BLaER1 (cell line): ENCODE measurements around the gene SOX5.
"Not testable (repeated sequence)": the region's sequence is repeated elsewhere in the genome, so short reads cannot be mapped to it uniquely, and the experiment has no call there.

ENCODE experiments used
- H3K27ac ChIP-seq: shearing (Covaris generic); formaldehyde crosslinking; 2 replicates; pipeline ENCODE4 v1.8.1; 2022
- H3K27me3 ChIP-seq: shearing (Covaris generic); formaldehyde crosslinking; 2 replicates; pipeline ENCODE4 v1.8.1; 2022
- H3K36me3 ChIP-seq: shearing (Covaris generic); formaldehyde crosslinking; 2 replicates; pipeline ENCODE4 v1.8.1; 2022
- H3K4me1 ChIP-seq: shearing (Covaris generic); formaldehyde crosslinking; 2 replicates; pipeline ENCODE4 v1.8.1; 2022
- H3K4me2 ChIP-seq: shearing (Covaris generic); formaldehyde crosslinking; 2 replicates; pipeline ENCODE4 v1.8.1; 2022
- H3K4me3 ChIP-seq: shearing (Covaris generic); formaldehyde crosslinking; 2 replicates; pipeline ENCODE4 v1.8.1; 2022
- H3K9ac ChIP-seq: shearing (Covaris generic); formaldehyde crosslinking; 2 replicates; pipeline ENCODE4 v1.8.1; 2022
- H3K9me3 ChIP-seq: shearing (Covaris generic); formaldehyde crosslinking; 2 replicates; pipeline ENCODE4 v1.8.1; 2022
- H4K20me1 ChIP-seq: shearing (Covaris generic); formaldehyde crosslinking; 2 replicates; pipeline ENCODE4 v1.8.1; 2022
- Cebpa-rat ChIP-seq: shearing (Covaris generic); IDR thresholded peaks from 2 replicates; pipeline ENCODE4 v1.8.1; 2022

The SOX5 gene

DNA sequence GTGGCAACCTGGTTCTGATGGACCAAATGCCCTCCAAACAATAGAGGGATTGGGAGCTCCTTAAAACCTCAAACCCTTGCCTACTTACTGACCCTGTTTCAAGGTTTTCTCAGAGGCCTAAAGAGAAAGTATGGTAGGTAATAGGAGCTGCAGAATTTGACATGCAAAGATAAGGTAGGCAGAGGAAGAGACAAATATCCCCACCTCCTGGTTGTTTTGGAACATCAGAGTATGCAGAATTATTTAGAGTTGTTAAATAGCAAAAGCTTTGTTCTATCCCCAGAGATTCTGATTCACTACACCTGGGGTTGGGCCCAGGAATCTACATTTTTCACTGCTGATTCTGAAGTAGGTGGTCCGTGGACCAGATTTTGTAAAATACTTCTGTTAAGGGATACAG is 421.2 kb downstream of the SOX5 start:
- no peaks in the 10 kb centered on the region for H3K36me3 ChIP-seq
- no peak for TF ChIP-seq Cebpa-rat
- no peaks in the 10 kb centered on the region for H4K20me1 ChIP-seq

DNA sequence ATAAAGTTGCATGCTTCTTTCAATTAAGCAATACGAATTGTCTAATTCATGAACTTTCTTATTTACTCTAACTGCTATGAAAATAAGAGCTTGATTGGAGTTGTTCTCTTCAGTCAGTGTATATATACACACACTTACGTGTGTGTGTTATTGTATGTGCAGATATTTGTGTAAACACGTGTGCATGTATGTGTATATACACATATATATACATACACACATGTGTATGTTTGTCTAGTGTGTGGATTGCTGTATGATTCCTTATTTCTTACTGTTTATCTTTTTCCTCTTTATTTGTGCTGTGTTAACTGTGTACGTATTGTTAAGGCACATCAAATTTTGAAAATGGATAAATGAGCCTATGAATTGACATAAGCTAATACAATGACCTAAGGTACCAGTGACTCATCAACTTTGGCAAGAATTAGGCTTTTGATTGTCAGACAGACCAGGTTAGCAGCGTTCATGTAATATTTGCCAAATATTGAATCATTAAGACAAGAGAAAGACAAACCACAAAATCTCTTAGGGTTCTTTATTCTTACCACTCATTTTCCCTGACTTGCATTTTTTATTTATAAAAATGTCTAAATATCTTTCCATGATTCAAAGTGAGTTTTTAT is 423.9 kb downstream of the SOX5 start:
- Histone ChIP-seq H3K9ac (no peak overlapping the region), H3K36me3 (no peaks in the 10 kb centered on the region), H3K27me3 (no peaks in the 10 kb centered on the region), H3K27ac (no peak overlapping the region), H3K4me3 (no peak overlapping the region), H3K4me1 (peaks cover under 1% of the 10 kb centered on the region; the same call in 1 of the 2 replicates), H3K4me2 (no peak overlapping the region), H3K9me3 (no peaks in the 10 kb centered on the region), H4K20me1 (no peaks in the 10 kb centered on the region)
- TF ChIP-seq Cebpa-rat, result no peak

More for the DNA sequence above, 421.2 kb downstream of the SOX5 start:
- H3K4me2 ChIP-seq, result no peak overlapping the region
- H3K27ac ChIP-seq, result no peak overlapping the region
- H3K9ac ChIP-seq, result no peak overlapping the region
- H3K9me3 ChIP-seq, result no peaks in the 10 kb centered on the region
- H3K27me3 ChIP-seq, result no peaks in the 10 kb centered on the region
- peaks cover 18% of the 10 kb centered on the region for H3K4me1 ChIP-seq
- H3K4me3 ChIP-seq, result no peak overlapping the region

DNA sequence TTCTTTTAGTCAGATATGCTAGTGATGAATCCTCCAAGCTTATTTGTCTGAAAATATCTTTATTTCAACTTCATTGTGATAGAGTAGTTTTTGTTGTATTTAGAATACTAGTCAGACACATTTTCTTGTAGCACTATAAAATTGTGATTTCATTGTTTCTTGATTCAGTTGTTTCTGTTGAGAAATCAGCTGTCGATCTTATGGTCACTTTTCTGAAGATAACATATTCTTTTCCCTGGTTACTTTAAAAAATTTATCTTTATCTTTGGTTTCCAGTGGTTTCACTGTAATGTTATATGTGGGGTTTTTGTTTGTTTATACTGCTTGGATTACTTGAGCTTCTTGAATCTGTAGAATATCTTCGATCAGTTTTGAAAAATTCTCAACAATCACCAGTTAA is 426.1 kb downstream of the SOX5 start:
- no peaks in the 10 kb centered on the region for H3K27me3 ChIP-seq
- no peaks in the 10 kb centered on the region for H3K9me3 ChIP-seq
- no peak overlapping the region for H3K4me2 ChIP-seq
- no peak overlapping the region for H3K4me3 ChIP-seq
- no peak for TF ChIP-seq Cebpa-rat
- H4K20me1 ChIP-seq, result no peaks in the 10 kb centered on the region
- no peaks in the 10 kb centered on the region for H3K36me3 ChIP-seq
- H3K4me1 ChIP-seq, result no peaks in the 10 kb centered on the region
- H3K27ac ChIP-seq, result no peak overlapping the region
- no peak overlapping the region for H3K9ac ChIP-seq

DNA sequence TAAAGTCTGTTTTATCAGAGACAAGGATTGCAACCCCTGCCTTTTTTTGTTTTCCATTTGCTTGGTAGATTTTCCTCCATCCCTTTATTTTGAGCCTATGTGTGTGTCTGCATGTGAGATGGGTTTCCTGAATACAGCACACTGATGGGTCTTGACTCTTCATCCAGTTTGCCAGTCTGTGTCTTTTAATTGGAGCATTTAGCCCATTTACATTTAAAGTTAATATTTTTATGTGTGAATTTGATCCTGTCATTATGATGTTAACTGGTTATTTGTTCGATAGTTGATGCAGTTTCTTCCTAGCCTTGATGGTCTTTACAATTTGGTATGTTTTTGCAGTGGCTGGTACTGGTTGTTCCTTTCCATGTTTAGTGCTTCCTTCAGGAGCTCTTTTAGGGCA is 430.0 kb downstream of the SOX5 start:
- not testable (repeated sequence) for H3K27ac ChIP-seq, H3K27me3 ChIP-seq, H3K36me3 ChIP-seq, H4K20me1 ChIP-seq, H3K4me2 ChIP-seq, H3K4me1 ChIP-seq, H3K9me3 ChIP-seq, H3K9ac ChIP-seq, H3K4me3 ChIP-seq

DNA sequence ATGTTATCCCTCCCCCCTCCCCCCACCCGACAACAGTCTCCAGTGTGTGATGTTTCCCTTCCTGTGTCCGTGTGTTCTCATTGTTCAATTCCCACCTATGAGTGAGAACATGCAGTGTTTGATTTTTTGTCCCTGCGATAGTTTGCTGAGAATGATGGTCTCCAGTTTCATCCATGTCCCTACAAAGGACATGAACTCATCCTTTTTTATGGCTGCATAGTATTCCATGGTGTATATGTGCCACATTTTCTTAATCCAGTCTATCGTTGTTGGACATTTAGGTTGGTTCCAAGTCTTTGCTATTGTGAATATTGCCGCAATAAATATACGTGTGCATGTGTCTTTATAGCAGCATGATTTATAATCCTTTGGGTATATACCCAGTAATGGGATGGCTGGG is 433.7 kb downstream of the SOX5 start:
- H4K20me1 ChIP-seq, result not testable (repeated sequence)

DNA sequence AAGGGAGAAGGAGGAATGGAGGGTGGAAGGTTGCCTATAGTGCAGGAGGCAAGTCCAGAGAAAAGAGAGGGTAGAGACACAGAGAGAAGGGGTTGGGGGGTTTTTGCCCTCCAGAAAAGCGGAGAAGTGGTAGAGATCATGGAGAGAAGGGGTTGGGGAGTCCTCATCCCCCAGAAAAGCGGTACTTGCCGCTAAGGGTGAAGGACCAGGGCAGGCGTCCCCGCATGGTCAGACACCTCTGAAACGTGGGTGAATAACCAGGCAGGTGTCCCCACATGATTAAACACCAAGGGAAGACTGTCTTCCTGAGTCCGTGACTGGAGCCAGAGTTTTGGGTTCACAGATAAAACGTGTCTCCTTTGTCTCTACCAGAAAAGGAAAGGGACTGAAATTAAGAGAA is 439.0 kb downstream of the SOX5 start:
- no peak for TF ChIP-seq Cebpa-rat
- Histone ChIP-seq H4K20me1 (no peaks in the 10 kb centered on the region), H3K9ac (no peak overlapping the region), H3K36me3 (no peaks in the 10 kb centered on the region), H3K4me2 (no peak overlapping the region), H3K9me3 (no peaks in the 10 kb centered on the region), H3K27me3 (no peaks in the 10 kb centered on the region), H3K27ac (no peak overlapping the region), H3K4me3 (no peak overlapping the region), H3K4me1 (no peaks in the 10 kb centered on the region)

More for the DNA sequence above, 433.7 kb downstream of the SOX5 start:
- not testable (repeated sequence) for H3K4me1 ChIP-seq, H3K9me3 ChIP-seq, H3K4me2 ChIP-seq, H3K27me3 ChIP-seq, H3K9ac ChIP-seq, H3K27ac ChIP-seq, H3K36me3 ChIP-seq, H3K4me3 ChIP-seq

DNA sequence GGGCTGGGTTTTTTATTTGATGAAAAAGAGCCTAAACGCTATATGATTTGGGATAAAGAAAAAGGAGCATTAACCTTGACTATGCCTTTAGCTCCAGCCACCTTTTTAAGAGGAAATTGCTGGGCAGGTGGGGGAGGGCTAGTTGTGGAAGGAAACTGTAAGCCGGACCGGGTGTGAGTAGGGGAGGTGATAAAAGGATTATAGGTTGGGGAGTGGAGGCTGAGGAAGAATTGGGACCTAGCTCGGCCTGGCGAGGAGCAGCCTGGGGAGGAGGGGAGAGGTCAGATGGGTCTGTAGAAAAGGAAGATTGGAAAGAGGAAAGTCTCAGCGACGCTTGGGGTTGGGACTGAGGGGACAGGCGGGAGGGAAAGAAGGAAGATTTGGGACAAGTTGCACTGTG is 439.6 kb downstream of the SOX5 start:
- H3K9ac ChIP-seq, H3K4me1 ChIP-seq, H3K4me3 ChIP-seq, H3K36me3 ChIP-seq, H3K27ac ChIP-seq, H3K27me3 ChIP-seq, H3K4me2 ChIP-seq, H4K20me1 ChIP-seq, H3K9me3 ChIP-seq: not testable (repeated sequence)

DNA sequence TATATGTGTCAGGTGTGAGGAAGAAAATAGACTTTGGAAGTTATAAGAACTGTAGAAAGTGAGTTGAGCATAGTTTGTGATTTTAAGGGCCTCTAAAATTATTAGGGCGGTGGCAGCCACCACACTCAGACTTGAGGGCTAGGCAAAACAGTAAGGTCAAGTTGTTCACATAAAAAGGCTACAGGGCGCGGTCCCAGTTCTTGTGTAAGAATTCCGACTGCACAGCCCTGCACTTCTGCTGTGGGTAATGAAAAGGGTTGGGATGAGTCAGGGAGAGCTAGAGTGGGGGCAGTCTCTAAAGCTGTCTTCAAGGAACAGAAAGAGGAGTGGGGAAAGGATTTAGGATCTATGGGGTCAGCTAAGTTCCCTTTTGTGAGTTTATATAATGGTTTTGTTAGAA is 441.7 kb downstream of the SOX5 start:
- not testable (repeated sequence) for H3K4me1 ChIP-seq, H3K4me2 ChIP-seq

DNA sequence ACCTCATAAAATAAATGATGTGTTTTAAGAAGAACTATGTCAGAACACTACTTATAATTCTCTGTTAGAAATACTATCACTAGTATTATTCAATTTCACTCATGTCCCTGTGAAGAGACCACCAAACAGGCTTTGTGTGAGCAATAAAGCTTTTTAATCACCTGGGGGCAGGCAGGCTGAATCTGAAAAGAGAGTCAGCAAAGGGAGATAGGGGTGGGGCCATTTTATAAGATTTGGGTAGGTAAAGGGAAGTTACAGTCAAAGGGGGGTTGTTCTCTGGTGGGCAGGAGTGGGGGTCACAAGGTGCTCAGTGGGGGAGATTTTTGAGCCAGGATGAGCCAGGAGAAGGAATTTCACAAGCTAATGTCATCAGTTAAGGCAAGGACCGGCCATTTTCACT is 443.7 kb downstream of the SOX5 start:
- not testable (repeated sequence) for H3K4me2 ChIP-seq, H3K27me3 ChIP-seq, H3K4me1 ChIP-seq, H4K20me1 ChIP-seq, H3K4me3 ChIP-seq, H3K27ac ChIP-seq, H3K9ac ChIP-seq, H3K9me3 ChIP-seq, H3K36me3 ChIP-seq

More for the DNA sequence above, 441.7 kb downstream of the SOX5 start:
- H4K20me1 ChIP-seq, H3K27ac ChIP-seq, H3K36me3 ChIP-seq, H3K27me3 ChIP-seq, H3K9ac ChIP-seq, H3K4me3 ChIP-seq, H3K9me3 ChIP-seq: not testable (repeated sequence)

DNA sequence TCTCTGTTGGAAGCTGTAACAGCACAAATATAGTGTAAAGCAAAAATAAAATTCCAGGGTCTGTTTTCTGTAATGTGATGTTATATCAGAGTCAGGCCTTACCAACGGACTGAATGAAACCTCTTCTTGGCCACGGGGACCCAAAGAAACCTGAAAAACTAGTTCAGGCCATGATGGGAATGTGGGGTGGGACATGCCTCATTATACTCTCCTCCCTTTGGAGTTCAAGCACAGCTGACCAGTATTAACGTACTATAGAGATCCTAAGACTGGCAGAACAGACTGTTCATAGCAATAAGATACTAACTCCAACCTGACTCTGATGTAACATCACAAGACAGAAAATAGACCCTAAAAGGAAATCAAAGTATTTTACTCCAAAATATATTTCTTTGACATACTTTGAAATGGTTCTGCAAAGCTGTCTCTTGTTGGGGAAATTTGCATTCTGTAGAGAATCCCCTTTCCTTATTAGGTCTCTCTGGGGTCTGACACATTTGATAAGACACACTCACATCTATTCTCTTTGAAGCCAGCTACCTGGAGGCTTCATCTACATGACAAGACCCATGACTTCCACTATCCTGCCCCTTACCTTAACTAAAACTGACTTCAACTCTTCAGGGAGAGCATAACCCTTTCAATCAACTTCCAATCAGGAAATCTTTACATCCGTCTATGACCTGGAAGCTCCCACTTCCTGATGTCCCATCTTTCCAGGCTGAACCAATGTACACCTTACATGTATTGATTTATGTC is 444.6 kb downstream of the SOX5 start:
- Histone ChIP-seq H3K36me3 (no peaks in the 10 kb centered on the region), H3K9me3 (no peaks in the 10 kb centered on the region), H3K9ac (no peak overlapping the region), H3K27ac (no peak overlapping the region), H3K27me3 (no peaks in the 10 kb centered on the region), H4K20me1 (no peaks in the 10 kb centered on the region), H3K4me1 (no peaks in the 10 kb centered on the region), H3K4me2 (no peak overlapping the region), H3K4me3 (no peak overlapping the region)
- no peak for TF ChIP-seq Cebpa-rat

DNA sequence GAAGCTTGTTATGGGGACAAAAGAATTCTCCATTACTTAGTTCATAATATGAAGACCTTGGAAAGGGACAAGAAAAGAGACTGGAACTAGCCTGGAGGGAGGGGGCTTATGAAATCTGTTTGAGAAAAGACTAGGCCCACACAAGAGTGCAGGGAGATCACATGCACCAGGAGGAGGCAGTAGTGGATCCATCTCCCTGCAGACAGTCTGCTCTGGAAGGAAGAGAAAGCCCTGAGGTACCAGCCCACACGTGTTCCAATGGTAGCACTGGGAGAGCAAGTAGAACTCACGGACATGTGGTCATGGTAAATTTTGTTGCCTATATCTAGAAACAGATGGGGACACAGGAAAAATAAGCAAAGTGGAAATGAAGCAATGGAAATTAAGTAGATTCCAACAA is 445.4 kb downstream of the SOX5 start:
- Histone ChIP-seq H3K9ac (no peak overlapping the region), H3K4me2 (no peak overlapping the region), H4K20me1 (no peaks in the 10 kb centered on the region), H3K27ac (no peak overlapping the region), H3K4me1 (no peaks in the 10 kb centered on the region), H3K27me3 (no peaks in the 10 kb centered on the region), H3K4me3 (no peak overlapping the region), H3K9me3 (no peaks in the 10 kb centered on the region), H3K36me3 (no peaks in the 10 kb centered on the region)
- TF ChIP-seq Cebpa-rat, result no peak
